Prostate gland (tissue), 2 donors: ENCODE data around the gene LPIN1. TPM values are rescaled to one million over a fixed set of nuclear protein-coding genes. Genes with fewer than 3 reads are reported as not detected.
A peak's percentile ranks its signal among the peaks of the same experiment; 100 is the strongest.

ENCODE experiments used
- DNase-seq: peaks from one replicate; pipeline ENCODE4 v3.0.0-alpha.2; 2019; ENCODE audit warnings: low spot score
- H3K27ac ChIP-seq, 2 donors: fragments of 200-600 bp; sonication (generic); 2 replicates each; pipeline ENCODE4 v1.5.1; 2017 to 2019
- H3K27me3 ChIP-seq: fragments of 200-600 bp; sonication (generic); replicated peaks from 2 replicates; pipeline ENCODE4 v1.5.1; 2019; ENCODE audit not compliant: insufficient read depth
- H3K36me3 ChIP-seq, 2 donors: fragments of 200-600 bp; sonication (generic); 1 replicate in 1 of 2; 2 replicates in 1 of 2; pipeline versions ENCODE4 v1.5.1 to v1.8.1; 2017 to 2019
- H3K4me1 ChIP-seq: fragments of 200-600 bp; sonication (generic); replicated peaks from 2 replicates; pipeline ENCODE4 v1.5.1; 2019
- H3K4me3 ChIP-seq, 2 donors: fragments of 200-600 bp; sonication (generic); 2 replicates each; pipeline ENCODE4 v1.5.1; 2017 to 2019
- H3K9me3 ChIP-seq: fragments of 200-600 bp; sonication (generic); 2 replicates; pipeline ENCODE4 v1.5.1; 2017
- CTCF ChIP-seq, 4 experiments: fragments of 200-600 bp in 2 of 4; fragments of 450-650 bp in 2 of 4; sonication (generic) in 2 of 4; IDR thresholded peaks; 1 replicate in 3 of 4; 2 replicates in 1 of 4; pipeline ENCODE4 v1.5.1; 2016 to 2019; ENCODE audit warnings: antibody characterized with exemption in 4 of 4, mild to moderate bottlenecking in 2 of 4, moderate library complexity in 2 of 4
- POLR2A ChIP-seq: fragments of 450-650 bp; IDR thresholded peaks from one replicate; pipeline ENCODE4 v1.6.1; 2016; ENCODE audit warnings: antibody characterized with exemption, mild to moderate bottlenecking
- POLR2AphosphoS5 ChIP-seq: sonication (generic); formaldehyde crosslinking; IDR thresholded peaks from one replicate; pipeline ENCODE4 v1.6.1; 2017; ENCODE audit warnings: antibody characterized with exemption
- WGBS: methylation state at CpG from one replicate; pipeline ENCODE4 v1.1.5; 2018; 5-methylcytosine and 5-hydroxymethylcytosine counted together
- intact Hi-C: fragments of 100-400 bp; cut with DNase I; formaldehyde crosslinking; loops from one replicate; pipeline ENCODE4 v1.14.2; 2022
- total RNA-seq, 2 donors: library from RNA; depleted of rRNA; stranded (reverse); fragments of >200 nt; gene quantifications; one replicate each; pipeline ENCODE4 v1.1.0, GENCODE V29; 2016

LPIN1 gene
- total RNA-seq, 2 donors from 2014 or later = 18.2 to 57.1 TPM

GRCh38 chr2:11762799-11763461 is 16.5 kb downstream of the LPIN1 start:
- no peak for DNase-seq
- Histone ChIP-seq H3K4me3 (no peak overlapping the region), H3K4me1 (no peaks in the 10 kb centered on the region), H3K36me3 (no peaks in the 10 kb centered on the region), H3K27ac (no peak overlapping the region), H3K27me3 (no peaks in the 10 kb centered on the region), H3K9me3 (no peaks in the 10 kb centered on the region)
- no peak for TF ChIP-seq POLR2AphosphoS5
- TF ChIP-seq POLR2A = no peak
- TF ChIP-seq CTCF (IDR thresholded peaks at IDR 0.05) = no peak
- 89% methylated on average over 20 of the region's 20 CpGs for WGBS
- intact Hi-C loops = no loop called here

- Histone ChIP-seq H3K36me3 (no peaks in the 10 kb centered on the region), H3K27me3 (no peaks in the 10 kb centered on the region), H3K4me3 (no peak overlapping the region), H3K4me1 (no peaks in the 10 kb centered on the region), H3K9me3 (no peaks in the 10 kb centered on the region), H3K27ac (no peak overlapping the region)
- intact Hi-C loops = no loop called here
- peak; percentile 30 for DNase-seq
- TF ChIP-seq POLR2A = no peak
- no peak for TF ChIP-seq POLR2AphosphoS5
- no peak for TF ChIP-seq CTCF (IDR thresholded peaks at IDR 0.05)
- 43% methylated on average over 4 of the region's 4 CpGs for WGBS
Measured at GRCh38 chr2:11764359-11764758, 17.9 kb downstream of the LPIN1 start.

- intact Hi-C loops = no loop called here
- no peaks in the 10 kb centered on the region for H3K36me3 ChIP-seq
- no peak for DNase-seq
- no peaks in the 10 kb centered on the region for H3K9me3 ChIP-seq
- H3K4me1 ChIP-seq = no peaks in the 10 kb centered on the region
- H3K4me3 ChIP-seq = no peak overlapping the region
- WGBS = 95% methylated on average over 10 of the region's 10 CpGs
- H3K27me3 ChIP-seq = no peaks in the 10 kb centered on the region
- H3K27ac ChIP-seq = no peak overlapping the region
- TF ChIP-seq POLR2A = no peak
- no peak for TF ChIP-seq POLR2AphosphoS5
- TF ChIP-seq CTCF (IDR thresholded peaks at IDR 0.05) = no peak
Measured at GRCh38 chr2:11764920-11765319, 18.5 kb downstream of the LPIN1 start.

- Histone ChIP-seq H3K9me3 (no peaks in the 10 kb centered on the region), H3K4me3 (no peak overlapping the region), H3K27me3 (no peaks in the 10 kb centered on the region), H3K27ac (no peak overlapping the region), H3K36me3 (no peaks in the 10 kb centered on the region), H3K4me1 (no peaks in the 10 kb centered on the region)
- no peak for DNase-seq
- intact Hi-C loops = no loop called here
- WGBS = 97% methylated on average over 13 of the region's 13 CpGs
- TF ChIP-seq POLR2AphosphoS5 (no peak), CTCF (IDR thresholded peaks at IDR 0.05) (no peak), POLR2A (no peak)
Measured at GRCh38 chr2:11765501-11765900, 19.1 kb downstream of the LPIN1 start.

- no peaks in the 10 kb centered on the region for H3K36me3 ChIP-seq
- no peaks in the 10 kb centered on the region for H3K27me3 ChIP-seq
- no peak overlapping the region for H3K27ac ChIP-seq
- no peaks in the 10 kb centered on the region for H3K9me3 ChIP-seq
- TF ChIP-seq POLR2AphosphoS5 (no peak), POLR2A (no peak), CTCF (IDR thresholded peaks at IDR 0.05) (no peak)
- H3K4me3 ChIP-seq = no peak overlapping the region
- H3K4me1 ChIP-seq = no peaks in the 10 kb centered on the region
- no peak for DNase-seq
- WGBS = 92% methylated on average over 5 of the region's 5 CpGs
- intact Hi-C loops = no loop called here
Measured at GRCh38 chr2:11766016-11766415, 19.6 kb downstream of the LPIN1 start.
